ENCODE results near the gene PSENEN.
A peak's percentile ranks its signal among the peaks of the same experiment; 100 is the strongest.

The PSENEN gene

DNA sequence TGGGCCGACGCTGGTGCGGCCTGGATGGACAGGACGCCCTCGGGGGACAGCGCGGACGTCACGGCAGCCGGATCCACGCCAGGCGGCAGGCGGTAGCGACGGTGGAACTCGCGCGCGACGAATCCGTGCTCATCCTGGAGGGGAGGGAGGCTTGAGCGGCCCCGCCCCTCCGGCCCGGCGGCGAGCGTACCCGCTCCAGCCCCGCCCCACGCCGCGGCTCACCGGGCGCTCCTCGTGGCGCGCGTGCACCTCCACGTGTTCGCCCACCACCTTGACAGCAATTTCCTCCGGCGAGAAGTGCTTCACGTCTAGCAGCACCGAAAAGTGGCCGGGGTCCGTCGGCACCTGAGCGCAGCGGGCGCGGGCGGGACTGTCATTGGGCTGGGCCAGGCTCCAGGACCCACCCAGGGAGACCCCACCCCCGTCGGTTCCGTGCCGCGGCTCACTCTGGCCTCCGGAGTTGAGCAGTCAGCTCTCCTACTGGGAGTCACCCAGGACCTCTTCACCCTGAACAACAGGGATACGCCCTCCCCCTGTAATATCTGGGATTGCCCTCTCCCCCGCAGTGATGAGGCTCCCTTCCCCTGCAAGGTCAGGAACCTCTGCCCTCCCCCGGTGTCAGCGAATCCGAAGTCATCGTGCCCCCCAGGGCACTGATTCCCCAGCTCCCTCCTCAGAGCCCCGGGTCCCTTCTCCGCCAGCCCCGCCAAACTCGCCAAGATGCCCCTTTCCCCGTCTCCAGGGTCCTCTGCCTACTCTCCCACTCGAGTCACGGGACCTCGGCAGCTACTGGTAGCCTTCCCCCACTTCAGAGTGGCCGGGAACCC lies 10.3 kb downstream of the PSENEN start (continued):
- TF ChIP-seq, protein P1, sequence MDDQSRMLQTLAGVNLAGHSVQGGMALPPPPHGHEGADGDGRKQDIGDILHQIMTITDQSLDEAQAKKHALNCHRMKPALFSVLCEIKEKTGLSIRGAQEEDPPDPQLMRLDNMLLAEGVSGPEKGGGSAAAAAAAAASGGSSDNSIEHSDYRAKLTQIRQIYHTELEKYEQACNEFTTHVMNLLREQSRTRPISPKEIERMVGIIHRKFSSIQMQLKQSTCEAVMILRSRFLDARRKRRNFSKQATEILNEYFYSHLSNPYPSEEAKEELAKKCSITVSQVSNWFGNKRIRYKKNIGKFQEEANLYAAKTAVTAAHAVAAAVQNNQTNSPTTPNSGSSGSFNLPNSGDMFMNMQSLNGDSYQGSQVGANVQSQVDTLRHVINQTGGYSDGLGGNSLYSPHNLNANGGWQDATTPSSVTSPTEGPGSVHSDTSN (CRISPR knock-in tag; IDR thresholded peaks at IDR 0.05) = no peak
- TF ChIP-seq, protein P2, sequence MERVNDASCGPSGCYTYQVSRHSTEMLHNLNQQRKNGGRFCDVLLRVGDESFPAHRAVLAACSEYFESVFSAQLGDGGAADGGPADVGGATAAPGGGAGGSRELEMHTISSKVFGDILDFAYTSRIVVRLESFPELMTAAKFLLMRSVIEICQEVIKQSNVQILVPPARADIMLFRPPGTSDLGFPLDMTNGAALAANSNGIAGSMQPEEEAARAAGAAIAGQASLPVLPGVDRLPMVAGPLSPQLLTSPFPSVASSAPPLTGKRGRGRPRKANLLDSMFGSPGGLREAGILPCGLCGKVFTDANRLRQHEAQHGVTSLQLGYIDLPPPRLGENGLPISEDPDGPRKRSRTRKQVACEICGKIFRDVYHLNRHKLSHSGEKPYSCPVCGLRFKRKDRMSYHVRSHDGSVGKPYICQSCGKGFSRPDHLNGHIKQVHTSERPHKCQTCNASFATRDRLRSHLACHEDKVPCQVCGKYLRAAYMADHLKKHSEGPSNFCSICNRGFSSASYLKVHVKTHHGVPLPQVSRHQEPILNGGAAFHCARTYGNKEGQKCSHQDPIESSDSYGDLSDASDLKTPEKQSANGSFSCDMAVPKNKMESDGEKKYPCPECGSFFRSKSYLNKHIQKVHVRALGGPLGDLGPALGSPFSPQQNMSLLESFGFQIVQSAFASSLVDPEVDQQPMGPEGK (tag by site-specific recombination; IDR thresholded peaks at IDR 0.05) = 0 out of 2 replicates have a peak, but pooled peaks have one; percentile 29
- TF ChIP-seq ZNF555 (tag by site-specific recombination; conservative IDR thresholded peaks at IDR 0.05) (no peak), WT1 (tag by site-specific recombination; IDR thresholded peaks at IDR 0.05) (0 out of 2 replicates have a peak, but pooled peaks have one; percentile 28), FEZF1 (tag by site-specific recombination; IDR thresholded peaks at IDR 0.05) (no peak), ZBTB21 (tag by site-specific recombination; IDR thresholded peaks at IDR 0.05) (no peak), ZNF416 (tag by site-specific recombination; IDR thresholded peaks at IDR 0.05) (no peak), ZNF768 (tag by site-specific recombination; IDR thresholded peaks at IDR 0.05) (no peak), ZNF501 (tag by site-specific recombination; IDR thresholded peaks at IDR 0.05) (no peak), ZNF664 (tag by site-specific recombination; IDR thresholded peaks at IDR 0.05) (no peak), EGR2 (tag by site-specific recombination; IDR thresholded peaks at IDR 0.05; ENCODE audit: low read depth) (no peak), OSR2 (tag by site-specific recombination; IDR thresholded peaks at IDR 0.05) (no peak), ZNF423 (tag by site-specific recombination; IDR thresholded peaks at IDR 0.05) (no peak), KLF1 (tag by site-specific recombination; IDR thresholded peaks at IDR 0.05) (peak; percentile 44), ZNF677 (tag by site-specific recombination; IDR thresholded peaks at IDR 0.05) (no peak), ZIC2 (tag by site-specific recombination; IDR thresholded peaks at IDR 0.05) (peak; percentile 63), ZNF660 (tag by site-specific recombination; IDR thresholded peaks at IDR 0.05) (no peak), ZNF292 (tag by site-specific recombination; IDR thresholded peaks at IDR 0.05; ENCODE audit: borderline replicate concordance, low read depth) (no peak)
- TF ChIP-seq, protein P3, sequence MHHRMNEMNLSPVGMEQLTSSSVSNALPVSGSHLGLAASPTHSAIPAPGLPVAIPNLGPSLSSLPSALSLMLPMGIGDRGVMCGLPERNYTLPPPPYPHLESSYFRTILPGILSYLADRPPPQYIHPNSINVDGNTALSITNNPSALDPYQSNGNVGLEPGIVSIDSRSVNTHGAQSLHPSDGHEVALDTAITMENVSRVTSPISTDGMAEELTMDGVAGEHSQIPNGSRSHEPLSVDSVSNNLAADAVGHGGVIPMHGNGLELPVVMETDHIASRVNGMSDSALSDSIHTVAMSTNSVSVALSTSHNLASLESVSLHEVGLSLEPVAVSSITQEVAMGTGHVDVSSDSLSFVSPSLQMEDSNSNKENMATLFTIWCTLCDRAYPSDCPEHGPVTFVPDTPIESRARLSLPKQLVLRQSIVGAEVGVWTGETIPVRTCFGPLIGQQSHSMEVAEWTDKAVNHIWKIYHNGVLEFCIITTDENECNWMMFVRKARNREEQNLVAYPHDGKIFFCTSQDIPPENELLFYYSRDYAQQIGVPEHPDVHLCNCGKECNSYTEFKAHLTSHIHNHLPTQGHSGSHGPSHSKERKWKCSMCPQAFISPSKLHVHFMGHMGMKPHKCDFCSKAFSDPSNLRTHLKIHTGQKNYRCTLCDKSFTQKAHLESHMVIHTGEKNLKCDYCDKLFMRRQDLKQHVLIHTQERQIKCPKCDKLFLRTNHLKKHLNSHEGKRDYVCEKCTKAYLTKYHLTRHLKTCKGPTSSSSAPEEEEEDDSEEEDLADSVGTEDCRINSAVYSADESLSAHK (tag by site-specific recombination; IDR thresholded peaks at IDR 0.05) = no peak
- TF ChIP-seq, protein P4, sequence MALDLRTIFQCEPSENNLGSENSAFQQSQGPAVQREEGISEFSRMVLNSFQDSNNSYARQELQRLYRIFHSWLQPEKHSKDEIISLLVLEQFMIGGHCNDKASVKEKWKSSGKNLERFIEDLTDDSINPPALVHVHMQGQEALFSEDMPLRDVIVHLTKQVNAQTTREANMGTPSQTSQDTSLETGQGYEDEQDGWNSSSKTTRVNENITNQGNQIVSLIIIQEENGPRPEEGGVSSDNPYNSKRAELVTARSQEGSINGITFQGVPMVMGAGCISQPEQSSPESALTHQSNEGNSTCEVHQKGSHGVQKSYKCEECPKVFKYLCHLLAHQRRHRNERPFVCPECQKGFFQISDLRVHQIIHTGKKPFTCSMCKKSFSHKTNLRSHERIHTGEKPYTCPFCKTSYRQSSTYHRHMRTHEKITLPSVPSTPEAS (tag by site-specific recombination; IDR thresholded peaks at IDR 0.05) = no peak
- TF ChIP-seq, protein P5, sequence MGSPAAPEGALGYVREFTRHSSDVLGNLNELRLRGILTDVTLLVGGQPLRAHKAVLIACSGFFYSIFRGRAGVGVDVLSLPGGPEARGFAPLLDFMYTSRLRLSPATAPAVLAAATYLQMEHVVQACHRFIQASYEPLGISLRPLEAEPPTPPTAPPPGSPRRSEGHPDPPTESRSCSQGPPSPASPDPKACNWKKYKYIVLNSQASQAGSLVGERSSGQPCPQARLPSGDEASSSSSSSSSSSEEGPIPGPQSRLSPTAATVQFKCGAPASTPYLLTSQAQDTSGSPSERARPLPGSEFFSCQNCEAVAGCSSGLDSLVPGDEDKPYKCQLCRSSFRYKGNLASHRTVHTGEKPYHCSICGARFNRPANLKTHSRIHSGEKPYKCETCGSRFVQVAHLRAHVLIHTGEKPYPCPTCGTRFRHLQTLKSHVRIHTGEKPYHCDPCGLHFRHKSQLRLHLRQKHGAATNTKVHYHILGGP (tag by site-specific recombination; IDR thresholded peaks at IDR 0.05) = no peak
- TF ChIP-seq, protein P6, sequence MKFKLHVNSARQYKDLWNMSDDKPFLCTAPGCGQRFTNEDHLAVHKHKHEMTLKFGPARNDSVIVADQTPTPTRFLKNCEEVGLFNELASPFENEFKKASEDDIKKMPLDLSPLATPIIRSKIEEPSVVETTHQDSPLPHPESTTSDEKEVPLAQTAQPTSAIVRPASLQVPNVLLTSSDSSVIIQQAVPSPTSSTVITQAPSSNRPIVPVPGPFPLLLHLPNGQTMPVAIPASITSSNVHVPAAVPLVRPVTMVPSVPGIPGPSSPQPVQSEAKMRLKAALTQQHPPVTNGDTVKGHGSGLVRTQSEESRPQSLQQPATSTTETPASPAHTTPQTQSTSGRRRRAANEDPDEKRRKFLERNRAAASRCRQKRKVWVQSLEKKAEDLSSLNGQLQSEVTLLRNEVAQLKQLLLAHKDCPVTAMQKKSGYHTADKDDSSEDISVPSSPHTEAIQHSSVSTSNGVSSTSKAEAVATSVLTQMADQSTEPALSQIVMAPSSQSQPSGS (tag by site-specific recombination; IDR thresholded peaks at IDR 0.05; ENCODE audit: low read depth) = no peak
- TF ChIP-seq, protein P7, sequence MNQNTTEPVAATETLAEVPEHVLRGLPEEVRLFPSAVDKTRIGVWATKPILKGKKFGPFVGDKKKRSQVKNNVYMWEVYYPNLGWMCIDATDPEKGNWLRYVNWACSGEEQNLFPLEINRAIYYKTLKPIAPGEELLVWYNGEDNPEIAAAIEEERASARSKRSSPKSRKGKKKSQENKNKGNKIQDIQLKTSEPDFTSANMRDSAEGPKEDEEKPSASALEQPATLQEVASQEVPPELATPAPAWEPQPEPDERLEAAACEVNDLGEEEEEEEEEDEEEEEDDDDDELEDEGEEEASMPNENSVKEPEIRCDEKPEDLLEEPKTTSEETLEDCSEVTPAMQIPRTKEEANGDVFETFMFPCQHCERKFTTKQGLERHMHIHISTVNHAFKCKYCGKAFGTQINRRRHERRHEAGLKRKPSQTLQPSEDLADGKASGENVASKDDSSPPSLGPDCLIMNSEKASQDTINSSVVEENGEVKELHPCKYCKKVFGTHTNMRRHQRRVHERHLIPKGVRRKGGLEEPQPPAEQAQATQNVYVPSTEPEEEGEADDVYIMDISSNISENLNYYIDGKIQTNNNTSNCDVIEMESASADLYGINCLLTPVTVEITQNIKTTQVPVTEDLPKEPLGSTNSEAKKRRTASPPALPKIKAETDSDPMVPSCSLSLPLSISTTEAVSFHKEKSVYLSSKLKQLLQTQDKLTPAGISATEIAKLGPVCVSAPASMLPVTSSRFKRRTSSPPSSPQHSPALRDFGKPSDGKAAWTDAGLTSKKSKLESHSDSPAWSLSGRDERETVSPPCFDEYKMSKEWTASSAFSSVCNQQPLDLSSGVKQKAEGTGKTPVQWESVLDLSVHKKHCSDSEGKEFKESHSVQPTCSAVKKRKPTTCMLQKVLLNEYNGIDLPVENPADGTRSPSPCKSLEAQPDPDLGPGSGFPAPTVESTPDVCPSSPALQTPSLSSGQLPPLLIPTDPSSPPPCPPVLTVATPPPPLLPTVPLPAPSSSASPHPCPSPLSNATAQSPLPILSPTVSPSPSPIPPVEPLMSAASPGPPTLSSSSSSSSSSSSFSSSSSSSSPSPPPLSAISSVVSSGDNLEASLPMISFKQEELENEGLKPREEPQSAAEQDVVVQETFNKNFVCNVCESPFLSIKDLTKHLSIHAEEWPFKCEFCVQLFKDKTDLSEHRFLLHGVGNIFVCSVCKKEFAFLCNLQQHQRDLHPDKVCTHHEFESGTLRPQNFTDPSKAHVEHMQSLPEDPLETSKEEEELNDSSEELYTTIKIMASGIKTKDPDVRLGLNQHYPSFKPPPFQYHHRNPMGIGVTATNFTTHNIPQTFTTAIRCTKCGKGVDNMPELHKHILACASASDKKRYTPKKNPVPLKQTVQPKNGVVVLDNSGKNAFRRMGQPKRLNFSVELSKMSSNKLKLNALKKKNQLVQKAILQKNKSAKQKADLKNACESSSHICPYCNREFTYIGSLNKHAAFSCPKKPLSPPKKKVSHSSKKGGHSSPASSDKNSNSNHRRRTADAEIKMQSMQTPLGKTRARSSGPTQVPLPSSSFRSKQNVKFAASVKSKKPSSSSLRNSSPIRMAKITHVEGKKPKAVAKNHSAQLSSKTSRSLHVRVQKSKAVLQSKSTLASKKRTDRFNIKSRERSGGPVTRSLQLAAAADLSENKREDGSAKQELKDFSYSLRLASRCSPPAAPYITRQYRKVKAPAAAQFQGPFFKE (tag by site-specific recombination; IDR thresholded peaks at IDR 0.05; ENCODE audit: borderline replicate concordance) = no peak
